Calu3 (cell line): ENCODE results near the gene GNG13. TPM values are rescaled to one million over a fixed set of nuclear protein-coding genes. Genes with fewer than 3 reads are reported as not detected.

Source experiments
- BruUV-seq: library from RNA; stranded (reverse); fragments of 400-500 nt; replicated peaks from 2 replicates; lab custom pipeline; 2021; lab: Mats Ljungman, UMichigan
- CTCF ChIA-PET: fragments of 300-600 bp; sonication (Branson Sonifier 250); formaldehyde crosslinking; loops from one replicate; lab custom pipeline; 2022; ENCODE audit warnings: antibody characterized with exemption; lab: Charles Lee
- DNase-seq: peaks from one replicate; pipeline ENCODE4 v3.0.0; 2022
- H3K27ac Mint-ChIP-seq: one replicate; pipeline ENCODE4 v1.8.0; 2022; ENCODE audit warnings: mixed read lengths; ENCODE audit not compliant: unreplicated experiment
- H3K27me3 Mint-ChIP-seq: one replicate; pipeline ENCODE4 v1.8.0; 2022; ENCODE audit warnings: mixed read lengths; ENCODE audit not compliant: unreplicated experiment
- H3K36me3 Mint-ChIP-seq: one replicate; pipeline ENCODE4 v1.8.0; 2022; ENCODE audit warnings: mild to moderate bottlenecking, moderate library complexity, mixed read lengths; ENCODE audit not compliant: insufficient read depth, unreplicated experiment
- H3K4me1 Mint-ChIP-seq: one replicate; pipeline ENCODE4 v1.8.0; 2022; ENCODE audit warnings: mild to moderate bottlenecking, low read depth, mixed read lengths; ENCODE audit not compliant: unreplicated experiment
- H3K4me3 Mint-ChIP-seq: one replicate; pipeline ENCODE4 v1.8.0; 2022; ENCODE audit warnings: mild to moderate bottlenecking, low read depth, moderate library complexity, mixed read lengths; ENCODE audit not compliant: unreplicated experiment
- H3K9me3 Mint-ChIP-seq: one replicate; pipeline ENCODE4 v1.8.0; 2022; ENCODE audit warnings: low read depth, mixed read lengths; ENCODE audit not compliant: unreplicated experiment
- CTCF ChIP-seq: fragments of 200-600 bp; IDR thresholded peaks from one replicate; pipeline ENCODE4 v1.8.0; 2022; ENCODE audit warnings: antibody characterized with exemption; ENCODE audit not compliant: unreplicated experiment
- intact Hi-C: fragments of 100-400 bp; cut with micrococcal nuclease; formaldehyde crosslinking; loops from one replicate; pipeline ENCODE4 v1.10.0; 2022; ENCODE audit not compliant: unreplicated experiment
- total RNA-seq: library from RNA; stranded (reverse); gene quantifications from 2 replicates; pipeline ENCODE4 v1.2.3, GENCODE V29; 2022

Gene GNG13
- total RNA-seq, 1 experiment from 2014 or later, result not detected

GRCh38 chr16:760545-761343, 39.8 kb downstream of the GNG13 start, which contains the start of gene MSLN:
Gene MSLN (plus strand): TSS chr16:760734. CDS start chr16:762681, 1,947 bp downstream.
- TF ChIP-seq CTCF, result no peak
- H3K36me3 Mint-ChIP-seq, result peaks cover 5% of the 10 kb centered on the region
- H3K27me3 Mint-ChIP-seq, result peaks cover 40% of the 10 kb centered on the region
- DNase-seq, result peak; percentile 72
- H3K27ac Mint-ChIP-seq, result peak within 1 kb of the TSS; percentile 46
- H3K4me3 Mint-ChIP-seq, result peak within 1 kb of the TSS; percentile 55
- TSS peak; percentile 44 for BruUV-seq
- peaks cover 23% of the 10 kb centered on the region for H3K4me1 Mint-ChIP-seq
- CTCF ChIA-PET, result interaction anchor here (0.8 to 1.4 kb wide), 6 partner anchors 10 to 41 kb away, joined by 3 to 5 read pairs (median 4); partner anchors contain the start of gene CIAO3
- H3K9me3 Mint-ChIP-seq, result no peaks in the 10 kb centered on the region
- intact Hi-C loops, result no loop called here

- no peak overlapping the region for H3K4me3 Mint-ChIP-seq
- peaks cover 23% of the 10 kb centered on the region for H3K4me1 Mint-ChIP-seq
- H3K27me3 Mint-ChIP-seq, result peaks cover 47% of the 10 kb centered on the region
- no TSS peak for BruUV-seq
- H3K27ac Mint-ChIP-seq, result no peak overlapping the region
- H3K9me3 Mint-ChIP-seq, result no peaks in the 10 kb centered on the region
- no peak for DNase-seq
- peaks cover 5% of the 10 kb centered on the region for H3K36me3 Mint-ChIP-seq
- TF ChIP-seq CTCF, result no peak
- intact Hi-C loops, result no loop called here
- CTCF ChIA-PET, result interaction anchor here (1.4 to 1.7 kb wide), 2 partner anchors 14 to 40 kb away, joined by 4 to 5 read pairs; no protein-coding TSS in a partner anchor
These were observed 40.5 kb downstream of the GNG13 start for GRCh38 chr16:760065-760464.

- Mint-ChIP-seq H3K4me1 (peaks cover 23% of the 10 kb centered on the region), H3K27ac (no peak overlapping the region), H3K27me3 (peaks cover 54% of the 10 kb centered on the region), H3K36me3 (peaks cover 5% of the 10 kb centered on the region), H3K4me3 (no peak overlapping the region), H3K9me3 (no peaks in the 10 kb centered on the region)
- TF ChIP-seq CTCF, result no peak
- intact Hi-C loops, result no loop called here
- no TSS peak for BruUV-seq
- CTCF ChIA-PET, result interaction anchor here (1.1 to 1.7 kb wide), 2 partner anchors 40 to 342 kb away, joined by 5 to 6 read pairs; no protein-coding TSS in a partner anchor
- DNase-seq, result no peak
These were observed 41.2 kb downstream of the GNG13 start for GRCh38 chr16:759110-759910.

GRCh38 chr16:756428-756827, 44.1 kb downstream of the GNG13 start:
- Mint-ChIP-seq H3K27ac (no peak overlapping the region), H3K4me1 (peaks cover 29% of the 10 kb centered on the region), H3K4me3 (no peak overlapping the region), H3K27me3 (peaks cover 78% of the 10 kb centered on the region), H3K9me3 (no peaks in the 10 kb centered on the region), H3K36me3 (peaks cover 5% of the 10 kb centered on the region)
- intact Hi-C loops, result no loop called here
- CTCF ChIA-PET, result interaction anchor here (0.6 kb wide), 1 partner anchor 300 kb away, joined by 5 read pairs; no protein-coding TSS in a partner anchor
- no TSS peak for BruUV-seq
- no peak for TF ChIP-seq CTCF
- DNase-seq, result no peak
